ENCODE measurements around the gene SLC26A3.

Gene SLC26A3

DNA sequence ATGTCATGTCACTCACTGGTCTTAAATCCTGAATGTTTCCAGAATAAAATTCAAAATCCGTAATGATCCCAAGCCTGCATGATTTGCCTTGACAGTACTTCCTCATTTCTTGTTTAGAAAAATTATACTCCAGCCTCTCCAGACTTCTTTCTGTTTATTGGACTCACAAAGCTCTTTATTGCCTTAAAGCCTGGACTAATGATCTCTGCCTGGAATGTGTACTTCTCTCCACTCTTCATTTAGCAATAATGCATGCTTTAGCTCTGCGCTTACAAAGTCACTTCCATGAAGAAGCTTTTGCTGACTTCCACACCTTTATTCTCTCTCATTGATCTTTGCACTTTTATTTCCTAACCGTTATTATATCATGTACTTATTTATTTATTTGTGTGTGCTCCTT lies 27.4 kb upstream of the SLC26A3 start:
- no peak overlapping the region for H3K27ac ChIP-seq

DNA sequence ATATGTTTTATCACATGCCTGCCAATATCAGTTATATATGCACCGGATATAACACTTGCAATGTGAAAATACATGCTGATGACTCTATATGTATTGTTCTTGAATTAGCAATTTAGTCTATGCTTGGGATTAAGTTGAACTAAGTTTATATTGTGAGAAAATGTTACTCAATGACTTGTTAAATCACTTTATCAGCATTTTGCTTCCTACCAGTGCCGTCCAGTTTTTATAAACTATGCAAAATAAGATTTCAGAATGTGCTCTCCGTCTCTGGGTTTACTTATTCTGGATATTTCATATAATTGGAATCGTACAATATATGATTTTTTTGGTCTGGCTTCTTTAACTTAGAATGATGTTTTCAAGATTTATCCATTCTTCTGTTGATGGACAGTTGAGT lies 25.5 kb upstream of the SLC26A3 start:
- TF ChIP-seq, protein P1, sequence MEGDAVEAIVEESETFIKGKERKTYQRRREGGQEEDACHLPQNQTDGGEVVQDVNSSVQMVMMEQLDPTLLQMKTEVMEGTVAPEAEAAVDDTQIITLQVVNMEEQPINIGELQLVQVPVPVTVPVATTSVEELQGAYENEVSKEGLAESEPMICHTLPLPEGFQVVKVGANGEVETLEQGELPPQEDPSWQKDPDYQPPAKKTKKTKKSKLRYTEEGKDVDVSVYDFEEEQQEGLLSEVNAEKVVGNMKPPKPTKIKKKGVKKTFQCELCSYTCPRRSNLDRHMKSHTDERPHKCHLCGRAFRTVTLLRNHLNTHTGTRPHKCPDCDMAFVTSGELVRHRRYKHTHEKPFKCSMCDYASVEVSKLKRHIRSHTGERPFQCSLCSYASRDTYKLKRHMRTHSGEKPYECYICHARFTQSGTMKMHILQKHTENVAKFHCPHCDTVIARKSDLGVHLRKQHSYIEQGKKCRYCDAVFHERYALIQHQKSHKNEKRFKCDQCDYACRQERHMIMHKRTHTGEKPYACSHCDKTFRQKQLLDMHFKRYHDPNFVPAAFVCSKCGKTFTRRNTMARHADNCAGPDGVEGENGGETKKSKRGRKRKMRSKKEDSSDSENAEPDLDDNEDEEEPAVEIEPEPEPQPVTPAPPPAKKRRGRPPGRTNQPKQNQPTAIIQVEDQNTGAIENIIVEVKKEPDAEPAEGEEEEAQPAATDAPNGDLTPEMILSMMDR (conservative IDR thresholded peaks at IDR 0.05) = no peak
- no peak overlapping the region for H3K27ac ChIP-seq

More for the DNA sequence above, 27.4 kb upstream of the SLC26A3 start:
- TF ChIP-seq, protein P1 (conservative IDR thresholded peaks at IDR 0.05) = no peak

DNA sequence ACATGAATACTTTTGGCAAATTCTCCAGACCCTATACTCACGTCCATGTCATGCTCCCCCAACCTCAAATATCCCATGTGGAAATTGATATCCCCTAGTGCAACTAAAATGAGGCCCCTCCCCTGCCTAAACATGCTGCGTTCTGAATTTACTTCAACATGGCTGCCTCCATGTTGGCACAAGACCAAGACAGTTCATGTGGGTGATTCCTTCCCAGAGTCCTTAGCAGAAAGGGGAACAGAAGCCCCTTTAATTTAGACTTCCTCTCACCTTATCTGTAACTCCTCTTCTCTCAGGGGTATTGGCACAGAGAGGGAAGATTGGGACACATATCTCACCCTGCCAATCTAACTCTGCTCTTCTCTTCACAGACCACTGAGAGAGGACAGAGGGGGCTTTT lies 24.5 kb upstream of the SLC26A3 start:
- TF ChIP-seq, protein P1 (conservative IDR thresholded peaks at IDR 0.05) = no peak
- no peak overlapping the region for H3K27ac ChIP-seq

DNA sequence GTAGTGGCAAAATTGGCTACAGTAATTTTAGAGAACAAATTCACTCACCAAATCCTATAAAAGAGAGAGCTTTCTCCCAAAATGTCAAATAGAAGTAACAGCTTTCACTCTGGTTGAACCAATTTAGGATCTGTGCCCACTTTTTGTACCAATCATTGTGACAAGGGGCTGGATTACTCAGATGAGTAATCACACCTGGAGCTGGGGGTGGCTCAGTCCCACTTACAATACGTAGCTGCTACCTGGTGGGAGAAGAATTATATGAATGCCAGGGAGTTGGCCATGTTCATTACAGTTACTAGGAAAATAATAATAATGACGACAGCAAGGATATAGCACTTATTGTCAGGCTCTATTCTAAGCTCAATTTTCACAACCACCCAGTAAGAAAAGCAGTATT lies 23.4 kb upstream of the SLC26A3 start:
- TF ChIP-seq, protein P1 (conservative IDR thresholded peaks at IDR 0.05) = no peak
- H3K27ac ChIP-seq = no peak overlapping the region

DNA sequence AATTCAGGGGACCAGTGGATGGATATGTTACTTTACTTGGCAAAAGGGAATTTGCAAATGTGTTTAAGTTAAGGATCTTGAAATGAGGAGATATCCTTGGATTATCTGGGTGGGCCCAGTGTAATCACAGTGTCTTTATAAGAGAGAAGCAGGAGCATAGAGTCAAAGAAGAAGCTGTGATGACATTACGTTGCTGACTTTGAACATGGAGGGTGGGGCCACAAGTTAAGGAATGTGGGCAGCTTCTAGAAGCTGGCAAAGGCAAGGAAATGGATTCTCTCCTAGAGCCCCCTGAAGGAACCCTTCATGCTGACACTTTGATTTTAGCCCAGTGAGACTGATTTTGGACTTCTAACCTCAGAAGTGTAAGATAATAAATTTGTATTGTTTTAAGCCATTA lies 21.8 kb upstream of the SLC26A3 start:
- H3K27ac ChIP-seq = no peak overlapping the region
- TF ChIP-seq, protein P1 (conservative IDR thresholded peaks at IDR 0.05) = no peak

DNA sequence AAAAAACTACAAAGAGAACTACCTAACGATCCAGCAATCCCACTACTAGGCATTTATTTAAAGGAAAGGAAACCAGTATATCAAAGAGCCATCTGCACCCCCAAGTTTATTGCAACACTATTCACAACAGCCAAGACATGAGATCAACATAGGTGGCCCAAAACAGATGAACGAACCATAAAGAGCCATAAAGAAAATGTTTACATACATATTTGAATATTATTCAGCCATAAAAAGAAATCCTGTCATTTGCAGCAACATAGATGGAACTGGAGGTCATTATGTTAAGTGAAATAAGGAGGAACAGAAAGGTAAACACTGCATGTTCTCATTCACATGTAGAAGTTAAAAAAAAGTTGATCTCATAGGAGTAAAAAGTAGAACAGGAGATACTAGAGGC lies 15.6 kb upstream of the SLC26A3 start:
- no peak overlapping the region for H3K27ac ChIP-seq
- TF ChIP-seq, protein P1 (conservative IDR thresholded peaks at IDR 0.05) = no peak

DNA sequence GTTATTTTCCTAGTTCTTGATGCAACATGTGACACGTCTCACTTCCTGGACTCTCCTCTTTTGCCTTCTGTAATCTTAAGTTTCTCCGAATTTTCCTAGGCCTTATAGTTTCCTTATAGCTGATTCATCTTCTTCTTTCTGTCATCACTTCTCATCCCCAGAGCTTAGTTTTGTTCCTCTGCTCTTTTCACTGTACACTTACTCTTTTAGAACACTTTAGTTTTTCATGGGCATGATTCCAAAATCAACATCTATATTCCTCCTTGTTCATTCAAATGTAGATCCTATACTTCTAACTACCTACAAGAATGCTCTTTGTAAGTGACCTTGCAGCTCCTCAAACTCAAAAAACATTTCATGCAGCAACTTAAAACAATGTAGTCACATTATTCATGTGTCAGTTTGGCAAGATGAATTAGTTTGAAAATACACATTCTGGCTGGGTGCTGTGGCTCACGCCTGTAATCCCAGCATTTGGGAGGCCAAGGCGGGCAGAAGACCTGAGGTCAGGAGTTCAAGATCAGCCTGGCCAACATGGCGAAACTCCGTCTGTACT lies 13.1 kb upstream of the SLC26A3 start:
- TF ChIP-seq, protein P1 (conservative IDR thresholded peaks at IDR 0.05) = no peak

More for the DNA sequence above, 13.1 kb upstream of the SLC26A3 start:
- H3K27ac ChIP-seq = peak overlapping the region; percentile 45
